Astrocyte (in vitro differentiated cells and primary cell): ENCODE results near the gene SFTPA2. TPM values are rescaled to one million over a fixed set of nuclear protein-coding genes. Genes with fewer than 3 reads are reported as not detected.
"Not testable (repeated sequence)": the region's sequence is repeated elsewhere in the genome, so short reads cannot be mapped to it uniquely, and the experiment has no call there.

Source experiments
- DNase-seq: peaks from one replicate; pipeline ENCODE4 v3.0.0-alpha.2; 2010; ENCODE audit warnings: low read depth
- FAIRE-seq: peaks from 2 replicates; lab custom pipeline; 2011; peaks lifted over from hg19 to GRCh38; lab: Jason Lieb, UNC
- H2AFZ ChIP-seq: 2 replicates; pipeline ENCODE4 v1.6.0; 2012; ENCODE audit warnings: low read depth, low read length, inconsistent platforms
- H3K27ac ChIP-seq: 2 replicates; pipeline ENCODE4 v1.5.1; 2011; ENCODE audit warnings: low read depth, low read length, inconsistent platforms
- H3K27me3 ChIP-seq: 2 replicates; pipeline ENCODE4 v1.6.0; 2011; ENCODE audit warnings: low read length, inconsistent platforms; ENCODE audit not compliant: insufficient read depth
- H3K36me3 ChIP-seq: 2 replicates; pipeline ENCODE4 v1.5.1; 2011; ENCODE audit warnings: low read length, inconsistent platforms; ENCODE audit not compliant: insufficient read depth
- H3K4me1 ChIP-seq: 2 replicates; pipeline ENCODE4 v1.5.1; 2011; ENCODE audit warnings: low read length, inconsistent platforms; ENCODE audit not compliant: insufficient read depth
- H3K4me2 ChIP-seq: 2 replicates; pipeline ENCODE4 v1.6.0; 2012; ENCODE audit warnings: low read length, inconsistent platforms
- H3K4me3 ChIP-seq: 2 replicates; pipeline ENCODE4 v1.5.1; 2011; ENCODE audit warnings: low read depth, mild to moderate bottlenecking, low read length, inconsistent platforms; ENCODE audit not compliant: insufficient read depth
- H3K79me2 ChIP-seq: 2 replicates; pipeline ENCODE4 v1.6.0; 2012; ENCODE audit warnings: mild to moderate bottlenecking, low read length, inconsistent platforms; ENCODE audit not compliant: insufficient read depth
- H3K9ac ChIP-seq: 2 replicates; pipeline ENCODE4 v1.6.0; 2012; ENCODE audit warnings: mild to moderate bottlenecking, low read length, inconsistent platforms
- H3K9me3 ChIP-seq: 2 replicates; pipeline ENCODE4 v1.5.1; 2012; ENCODE audit warnings: low read depth, mild to moderate bottlenecking, low read length, inconsistent platforms; ENCODE audit not compliant: insufficient read depth
- H4K20me1 ChIP-seq: 2 replicates; pipeline ENCODE4 v1.6.0; 2012; ENCODE audit warnings: low read length, inconsistent platforms; ENCODE audit not compliant: insufficient read depth
- H3K27ac Mint-ChIP-seq: one replicate; pipeline ENCODE4 v1.8.0; 2021; ENCODE audit warnings: mild to moderate bottlenecking, mixed read lengths; ENCODE audit not compliant: unreplicated experiment
- H3K27me3 Mint-ChIP-seq: one replicate; pipeline ENCODE4 v1.8.0; 2021; ENCODE audit warnings: low read depth, mixed read lengths; ENCODE audit not compliant: unreplicated experiment
- H3K36me3 Mint-ChIP-seq: one replicate; pipeline ENCODE4 v1.8.0; 2021; ENCODE audit warnings: low read depth, mixed read lengths; ENCODE audit not compliant: unreplicated experiment
- H3K4me1 Mint-ChIP-seq: one replicate; pipeline ENCODE4 v1.8.0; 2021; ENCODE audit warnings: low read depth, mixed read lengths; ENCODE audit not compliant: unreplicated experiment
- H3K4me3 Mint-ChIP-seq: one replicate; pipeline ENCODE4 v1.8.0; 2021; ENCODE audit warnings: mild to moderate bottlenecking, moderate library complexity, mixed read lengths; ENCODE audit not compliant: unreplicated experiment
- H3K9me3 Mint-ChIP-seq: one replicate; pipeline ENCODE4 v1.8.0; 2021; ENCODE audit warnings: mild to moderate bottlenecking, mixed read lengths; ENCODE audit not compliant: unreplicated experiment
- total RNA-seq: library from RNA; stranded (reverse); gene quantifications from 2 replicates; pipeline ENCODE4 v1.2.1, GENCODE V29; 2021

SFTPA2 gene
- total RNA-seq, 1 donor from 2014 or later: not detected

- H3K4me2 ChIP-seq, H2AFZ ChIP-seq, H3K27ac Mint-ChIP-seq, H3K27me3 ChIP-seq, H3K36me3 Mint-ChIP-seq, H3K9ac ChIP-seq, FAIRE-seq, H3K4me1 Mint-ChIP-seq, H3K4me3 Mint-ChIP-seq, H3K9me3 Mint-ChIP-seq, H3K27me3 Mint-ChIP-seq, H3K27ac ChIP-seq, H3K79me2 ChIP-seq, H3K4me1 ChIP-seq, DNase-seq, H3K9me3 ChIP-seq, H4K20me1 ChIP-seq, H3K36me3 ChIP-seq, H3K4me3 ChIP-seq: not testable (repeated sequence)
These were observed 43.5 kb downstream of the SFTPA2 start for GRCh38 chr10:79516532-79517205.

GRCh38 chr10:79511891-79512583, 48.2 kb downstream of the SFTPA2 start, which contains the start of gene EIF5AL1:
TSS of gene EIF5AL1 (plus strand) at chr10:79512533. CDS start at chr10:79512650, 117 bp downstream.
- H3K27ac Mint-ChIP-seq, H3K79me2 ChIP-seq, H3K36me3 ChIP-seq, H3K27ac ChIP-seq, H3K27me3 ChIP-seq, H3K9me3 ChIP-seq, H3K36me3 Mint-ChIP-seq, H3K4me3 Mint-ChIP-seq, H4K20me1 ChIP-seq, FAIRE-seq, DNase-seq, H3K9me3 Mint-ChIP-seq, H3K4me2 ChIP-seq, H3K9ac ChIP-seq, H3K4me3 ChIP-seq, H2AFZ ChIP-seq, H3K4me1 ChIP-seq, H3K4me1 Mint-ChIP-seq, H3K27me3 Mint-ChIP-seq: not testable (repeated sequence)

GRCh38 chr10:79509934-79510508, 50.2 kb downstream of the SFTPA2 start:
- H3K4me2 ChIP-seq, H3K27me3 ChIP-seq, H3K4me3 Mint-ChIP-seq, FAIRE-seq, H3K79me2 ChIP-seq, H3K27ac ChIP-seq, H3K9ac ChIP-seq, H4K20me1 ChIP-seq, H3K4me3 ChIP-seq, DNase-seq, H2AFZ ChIP-seq, H3K9me3 Mint-ChIP-seq, H3K4me1 Mint-ChIP-seq, H3K4me1 ChIP-seq, H3K36me3 ChIP-seq, H3K36me3 Mint-ChIP-seq, H3K9me3 ChIP-seq: not testable (repeated sequence)
- H3K27ac Mint-ChIP-seq: peak overlapping the region; percentile 47
- H3K27me3 Mint-ChIP-seq: peaks cover 15% of the 10 kb centered on the region

- not testable (repeated sequence) for H3K4me2 ChIP-seq, H3K27me3 ChIP-seq, H3K4me1 ChIP-seq, H3K4me3 Mint-ChIP-seq, DNase-seq, H3K27ac ChIP-seq, FAIRE-seq, H3K79me2 ChIP-seq, H3K9me3 Mint-ChIP-seq, H3K36me3 ChIP-seq, H3K4me1 Mint-ChIP-seq, H3K9me3 ChIP-seq, H3K9ac ChIP-seq, H2AFZ ChIP-seq, H3K4me3 ChIP-seq, H3K27ac Mint-ChIP-seq, H3K36me3 Mint-ChIP-seq, H4K20me1 ChIP-seq
- peaks cover 15% of the 10 kb centered on the region for H3K27me3 Mint-ChIP-seq
These were observed 50.8 kb downstream of the SFTPA2 start for GRCh38 chr10:79509306-79509933.

GRCh38 chr10:79508245-79508644, 52.0 kb downstream of the SFTPA2 start:
- not testable (repeated sequence) for H3K27me3 ChIP-seq, H3K79me2 ChIP-seq, H3K27ac ChIP-seq, H3K9ac ChIP-seq, H3K9me3 Mint-ChIP-seq, H3K4me3 ChIP-seq, DNase-seq, H3K4me2 ChIP-seq, H3K9me3 ChIP-seq, H3K36me3 ChIP-seq, H2AFZ ChIP-seq, H4K20me1 ChIP-seq, H3K36me3 Mint-ChIP-seq, H3K4me1 Mint-ChIP-seq, H3K4me1 ChIP-seq, H3K4me3 Mint-ChIP-seq
- H3K27ac Mint-ChIP-seq: peak overlapping the region; percentile 58
- peak; percentile 55 for FAIRE-seq
- peaks cover 23% of the 10 kb centered on the region for H3K27me3 Mint-ChIP-seq
